ENCODE data around the gene RIOK3. TPM values are rescaled to one million over a fixed set of nuclear protein-coding genes. Genes with fewer than 3 reads are reported as not detected.

RIOK3 gene
- total RNA-seq, 1 experiment from 2014 or later = 19.4 TPM

GRCh38 chr18:23416298-23416697, 36.8 kb upstream of the RIOK3 start (continued):
- TF ChIP-seq CDX4 (CRISPR knock-in tag; IDR thresholded peaks at IDR 0.05; ENCODE audit: borderline replicate concordance) (no peak), CREB1 (CRISPR knock-in tag; IDR thresholded peaks at IDR 0.05) (no peak), FOXK1 (CRISPR knock-in tag; IDR thresholded peaks at IDR 0.05) (no peak), NFATC4 (CRISPR knock-in tag; IDR thresholded peaks at IDR 0.05) (no peak), E2F5 (CRISPR knock-in tag; IDR thresholded peaks at IDR 0.05) (no peak), ZSCAN18 (CRISPR knock-in tag; IDR thresholded peaks at IDR 0.05) (no peak), ZNF396 (CRISPR knock-in tag; IDR thresholded peaks at IDR 0.05; ENCODE audit: borderline replicate concordance) (no peak), FOXP1 (CRISPR knock-in tag; IDR thresholded peaks at IDR 0.05; ENCODE audit: borderline replicate concordance) (no peak), EMX1 (CRISPR knock-in tag; IDR thresholded peaks at IDR 0.05) (no peak), NFE2L1 (CRISPR knock-in tag; IDR thresholded peaks at IDR 0.05) (no peak), STAT6 (CRISPR knock-in tag; conservative IDR thresholded peaks at IDR 0.05; ENCODE audit: low read depth) (no peak), ZNF423 (CRISPR knock-in tag; IDR thresholded peaks at IDR 0.05) (no peak)

GRCh38 chr18:23421277-23421676, 31.8 kb upstream of the RIOK3 start:
- Mint-ChIP-seq H3K36me3 (no peaks in the 10 kb centered on the region), H3K27me3 (ENCODE audit: low read depth) (no peaks in the 10 kb centered on the region), H3K27ac (no peak overlapping the region), H3K9me3 (peaks cover 2% of the 10 kb centered on the region), H3K4me3 (no peak overlapping the region), H3K4me1 (peaks cover 11% of the 10 kb centered on the region)
- no peak for DNase-seq (ENCODE audit: low spot score)
- POLR2A ChIA-PET = no interaction called here
- no peak for ATAC-seq
- CTCF ChIA-PET = interaction anchor here (1.8 kb wide), 1 partner anchor 10 kb away, joined by 9 read pairs; no protein-coding TSS in a partner anchor
- TF ChIP-seq ZNF416 (CRISPR knock-in tag; IDR thresholded peaks at IDR 0.05) (no peak), ATF2 (CRISPR knock-in tag; IDR thresholded peaks at IDR 0.05; ENCODE audit: borderline replicate concordance, low read depth) (no peak), GABPB1 (CRISPR knock-in tag; IDR thresholded peaks at IDR 0.05) (no peak), ETV6 (CRISPR knock-in tag; IDR thresholded peaks at IDR 0.05) (no peak), HMGXB4 (CRISPR knock-in tag; IDR thresholded peaks at IDR 0.05) (no peak), ATF1 (CRISPR knock-in tag; IDR thresholded peaks at IDR 0.05) (no peak), TCF7 (CRISPR knock-in tag; IDR thresholded peaks at IDR 0.05; ENCODE audit: low read depth) (no peak), ZNF425 (CRISPR knock-in tag; conservative IDR thresholded peaks at IDR 0.05) (no peak), ZNF317 (CRISPR knock-in tag; IDR thresholded peaks at IDR 0.05; ENCODE audit: borderline replicate concordance, low read depth) (no peak), NR2C2 (CRISPR knock-in tag; IDR thresholded peaks at IDR 0.05) (no peak), MXD4 (CRISPR knock-in tag; IDR thresholded peaks at IDR 0.05; ENCODE audit: borderline replicate concordance) (no peak), RELA (CRISPR knock-in tag; IDR thresholded peaks at IDR 0.05; ENCODE audit: borderline replicate concordance) (no peak), ZMAT4 (CRISPR knock-in tag; IDR thresholded peaks at IDR 0.05) (no peak), ELF4 (CRISPR knock-in tag; IDR thresholded peaks at IDR 0.05; ENCODE audit: low read depth) (no peak)
